H9 (cell line): ENCODE results near the gene TRIOBP. TPM values are rescaled to one million over a fixed set of nuclear protein-coding genes. Genes with fewer than 3 reads are reported as not detected.
A peak's percentile ranks its signal among the peaks of the same experiment; 100 is the strongest.

Experiments used
- DNase-seq: peaks from one replicate; pipeline ENCODE4 v3.0.0-alpha.2; 2017
- H2AFZ ChIP-seq: one replicate; pipeline ENCODE4 v1.6.1; 2013; ENCODE audit warnings: mild to moderate bottlenecking, low read length, control low read depth, moderate library complexity
- H2AK5ac ChIP-seq: 2 replicates; pipeline ENCODE4 v1.6.1; 2013; ENCODE audit warnings: low read length, control low read depth, mixed read lengths; ENCODE audit not compliant: insufficient read length
- H2BK120ac ChIP-seq: one replicate; pipeline ENCODE4 v1.6.1; 2013; ENCODE audit warnings: low read depth, mild to moderate bottlenecking, low read length, control low read depth, inconsistent platforms; ENCODE audit not compliant: poor library complexity, severe bottlenecking
- H2BK12ac ChIP-seq: 2 replicates; pipeline ENCODE4 v1.6.1; 2013; ENCODE audit warnings: low read length, control low read depth, mixed read lengths, low read depth; ENCODE audit not compliant: insufficient read length
- H2BK15ac ChIP-seq: 2 replicates; pipeline ENCODE4 v1.6.1; 2013; ENCODE audit warnings: low read depth, low read length, control low read depth
- H2BK20ac ChIP-seq: one replicate; pipeline ENCODE4 v1.6.1; 2013; ENCODE audit warnings: low read depth, mild to moderate bottlenecking, low read length, control low read depth, inconsistent platforms; ENCODE audit not compliant: poor library complexity, severe bottlenecking
- H2BK5ac ChIP-seq: 2 replicates; pipeline ENCODE4 v1.6.1; 2013; ENCODE audit warnings: low read length, control low read depth, mixed read lengths; ENCODE audit not compliant: insufficient read length
- H3K14ac ChIP-seq: 2 replicates; pipeline ENCODE4 v1.6.1; 2013; ENCODE audit warnings: low read length, control low read depth; ENCODE audit not compliant: insufficient read depth
- H3K18ac ChIP-seq: 2 replicates; pipeline ENCODE4 v1.6.1; 2013; ENCODE audit warnings: low read depth, mild to moderate bottlenecking, mixed read lengths, low read length, control low read depth; ENCODE audit not compliant: insufficient read length
- H3K23ac ChIP-seq: 2 replicates; pipeline ENCODE4 v1.6.1; 2013; ENCODE audit warnings: low read length, control low read depth, mixed read lengths, low read depth; ENCODE audit not compliant: insufficient read length
- H3K23me2 ChIP-seq: 2 replicates; pipeline ENCODE4 v1.6.1; 2013; ENCODE audit warnings: low read depth, mild to moderate bottlenecking, mixed read lengths, low read length, control low read depth; ENCODE audit not compliant: insufficient read length, poor library complexity, severe bottlenecking
- H3K27ac ChIP-seq: 2 replicates; pipeline ENCODE4 v1.5.1; 2013; ENCODE audit warnings: low read length, control low read depth, mixed read lengths, low read depth; ENCODE audit not compliant: insufficient read length
- H3K27me3 ChIP-seq: 2 replicates; pipeline ENCODE4 v1.6.1; 2013; ENCODE audit warnings: low read length, control low read depth, inconsistent platforms; ENCODE audit not compliant: insufficient read depth
- H3K4ac ChIP-seq: 2 replicates; pipeline ENCODE4 v1.6.1; 2013; ENCODE audit warnings: low read depth, mild to moderate bottlenecking, control low read depth, inconsistent platforms, low read length, moderate library complexity
- H3K4me1 ChIP-seq: 2 replicates; pipeline ENCODE4 v1.6.1; 2013; ENCODE audit warnings: low read length, control low read depth, inconsistent platforms; ENCODE audit not compliant: insufficient read depth
- H3K4me2 ChIP-seq: 2 replicates; pipeline ENCODE4 v1.6.1; 2013; ENCODE audit warnings: low read length, control low read depth, mixed read lengths; ENCODE audit not compliant: insufficient read length, insufficient read depth
- H3K56ac ChIP-seq: 2 replicates; pipeline ENCODE4 v1.6.1; 2013; ENCODE audit warnings: low read depth, mild to moderate bottlenecking, mixed read lengths, low read length, control low read depth; ENCODE audit not compliant: insufficient read length
- H3K79me1 ChIP-seq: 2 replicates; pipeline ENCODE4 v1.6.1; 2013; ENCODE audit warnings: low read depth, mild to moderate bottlenecking, moderate library complexity, low read length, control low read depth, inconsistent platforms; ENCODE audit not compliant: insufficient read depth, poor library complexity, severe bottlenecking
- H3K79me2 ChIP-seq: 2 replicates; pipeline ENCODE4 v1.6.1; 2013; ENCODE audit warnings: low read length, control low read depth, inconsistent platforms; ENCODE audit not compliant: insufficient read depth
- H3K9ac ChIP-seq: 2 replicates; pipeline ENCODE4 v1.6.1; 2013; ENCODE audit warnings: low read length, control low read depth, mixed read lengths; ENCODE audit not compliant: insufficient read length; ENCODE audit errors: extremely low read depth
- H3K9me3 ChIP-seq: one replicate; pipeline ENCODE4 v1.6.1; 2013; ENCODE audit warnings: low read depth, low read length, inconsistent platforms; ENCODE audit not compliant: control insufficient read depth
- H3T11ph ChIP-seq: one replicate; pipeline ENCODE4 v1.6.1; 2013; ENCODE audit warnings: mild to moderate bottlenecking, low read length, control low read depth, inconsistent platforms
- H4K20me1 ChIP-seq: one replicate; pipeline ENCODE4 v1.6.1; 2013; ENCODE audit not compliant: control insufficient read depth, insufficient read length, insufficient read depth
- H4K5ac ChIP-seq: 2 replicates; pipeline ENCODE4 v1.6.1; 2013; ENCODE audit warnings: low read depth, mild to moderate bottlenecking, mixed read lengths, low read length, control low read depth; ENCODE audit not compliant: insufficient read length
- H4K8ac ChIP-seq: replicated peaks from 2 replicates; pipeline ENCODE4 v1.6.1; 2013; ENCODE audit warnings: low read length, control low read depth, mixed read lengths, low read depth; ENCODE audit not compliant: insufficient read length
- H4K91ac ChIP-seq: 2 replicates; pipeline ENCODE4 v1.6.1; 2013; ENCODE audit warnings: low read depth, mild to moderate bottlenecking, moderate library complexity, mixed read lengths, low read length, control low read depth; ENCODE audit not compliant: insufficient read length
- H3K27ac Mint-ChIP-seq, 3 experiments: 2 replicates in 2 of 3; 3 replicates in 1 of 3; pipeline ENCODE4 v1.8.0; 2020 to 2021; ENCODE audit warnings: mixed read lengths in 3 of 3, mild to moderate bottlenecking in 1 of 3, moderate library complexity in 1 of 3
- H3K27me3 Mint-ChIP-seq: 2 replicates; pipeline ENCODE4 v1.8.0; 2021; ENCODE audit warnings: low read depth, mild to moderate bottlenecking, moderate library complexity, mixed read lengths
- H3K36me3 Mint-ChIP-seq, 3 experiments: 2 replicates in 2 of 3; 3 replicates in 1 of 3; pipeline ENCODE4 v1.8.0; 2020 to 2021; ENCODE audit warnings: low read depth in 3 of 3, mixed read lengths in 3 of 3; ENCODE audit not compliant: insufficient read depth in 1 of 3
- H3K4me1 Mint-ChIP-seq, 2 experiments: 2 replicates each; pipeline ENCODE4 v1.8.0; 2020; ENCODE audit warnings: mixed read lengths in 2 of 2
- H3K4me3 Mint-ChIP-seq, 2 experiments: 2 replicates in 1 of 2; 3 replicates in 1 of 2; pipeline ENCODE4 v1.8.0; 2020 to 2021; ENCODE audit warnings: mild to moderate bottlenecking in 2 of 2, mixed read lengths in 2 of 2, moderate library complexity in 1 of 2
- H3K9me3 Mint-ChIP-seq, 2 experiments: 2 replicates in 1 of 2; 3 replicates in 1 of 2; pipeline ENCODE4 v1.8.0; 2020; ENCODE audit warnings: mild to moderate bottlenecking in 2 of 2, mixed read lengths in 2 of 2, moderate library complexity in 1 of 2
- CTCF ChIP-seq: fragments of 200-600 bp; sonication (generic); conservative IDR thresholded peaks from 3 replicates; pipeline ENCODE4 v1.8.0; 2021; ENCODE audit warnings: antibody characterized with exemption, mild to moderate bottlenecking
- WGBS: extraction: QIAGEN DNeasy Blood & Tissue Kit; methylation state at CpG from one replicate; pipeline ENCODE4 v1.1.7; 2013; ENCODE audit warnings: missing lambda C conversion rate, low lambda C conversion rate, mixed read lengths; ENCODE audit not compliant: insufficient read length; ENCODE audit errors: extremely low coverage; 5-methylcytosine and 5-hydroxymethylcytosine counted together
- total RNA-seq: library from RNA; stranded (reverse); gene quantifications from 2 replicates; pipeline ENCODE4 v1.2.1, GENCODE V29; 2021

Gene TRIOBP
- total RNA-seq, 1 experiment from 2014 or later = 52.7 TPM

DNA sequence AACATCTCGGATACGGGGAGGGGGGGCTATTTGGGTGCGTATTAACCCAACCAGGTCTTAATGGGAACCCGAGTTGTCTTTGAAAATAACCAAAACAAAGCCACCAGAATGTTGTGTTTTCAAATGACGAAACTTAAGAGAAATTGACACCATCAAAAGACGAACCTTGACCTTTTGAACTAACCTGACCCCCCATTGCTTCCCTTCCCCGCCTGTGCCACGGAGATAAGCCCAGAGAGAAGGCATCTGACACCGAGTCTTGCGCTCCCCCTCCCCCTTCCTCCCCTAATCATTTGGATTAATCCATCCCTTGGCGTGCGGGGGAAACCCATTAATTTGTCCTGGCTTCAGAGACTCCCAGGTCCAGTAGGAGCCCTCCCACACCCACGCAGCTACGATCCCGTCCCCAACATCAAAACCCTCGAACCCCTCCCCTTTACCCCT, 106.4 kb downstream of the TRIOBP start:
- H2AK5ac ChIP-seq = no peak overlapping the region
- H2BK20ac ChIP-seq = no peak overlapping the region
- peaks cover 31 to 33% of the 10 kb centered on the region in 2 experiments for H3K4me1 Mint-ChIP-seq
- no peak overlapping the region for H3T11ph ChIP-seq
- peaks cover 52% of the 10 kb centered on the region for H3K23me2 ChIP-seq
- H2BK15ac ChIP-seq = no peak overlapping the region
- no peak overlapping the region for H4K5ac ChIP-seq
- H3K4me1 ChIP-seq = no peaks in the 10 kb centered on the region; the same call in 1 of the 2 replicates
- H2BK12ac ChIP-seq = no peak overlapping the region
- H4K8ac ChIP-seq = no peak overlapping the region
- H3K4ac ChIP-seq = no peak overlapping the region
- peak overlapping the region; percentile 67 for H3K18ac ChIP-seq
- no CpG with 5 or more reads among the region's 16 CpGs for WGBS
- no peak overlapping the region for H3K27ac ChIP-seq
- TF ChIP-seq CTCF = no peak
- no peak overlapping the region for H3K9ac ChIP-seq
- H3K9me3 ChIP-seq = no peaks in the 10 kb centered on the region
- H4K91ac ChIP-seq = peak overlapping the region; percentile 97
- no peak overlapping the region for H2BK120ac ChIP-seq
- H3K36me3 Mint-ChIP-seq = no peaks in the 10 kb centered on the region; a peak in 1 of 7 replicates
- H2BK5ac ChIP-seq = no peak overlapping the region
- peak overlapping the region; percentile 10 to 81 (median 46); a peak in 3 of 7 replicates for H3K27ac Mint-ChIP-seq
- peaks cover 67% of the 10 kb centered on the region for H3K27me3 Mint-ChIP-seq
- H3K4me3 Mint-ChIP-seq = peak overlapping the region; percentile 66 to 89
- peak overlapping the region; percentile 93; the same call in 1 of the 2 replicates for H3K14ac ChIP-seq
- H3K79me1 ChIP-seq = no peaks in the 10 kb centered on the region
- H3K4me2 ChIP-seq = peak overlapping the region; percentile 87
- no peaks in the 10 kb centered on the region for H4K20me1 ChIP-seq
- no peak overlapping the region for H3K23ac ChIP-seq
- no peaks in the 10 kb centered on the region for H3K79me2 ChIP-seq
- H3K9me3 Mint-ChIP-seq = peaks cover 0 to 4% of the 10 kb centered on the region in 2 experiments; a peak in 3 of 5 replicates
- no peak for DNase-seq
- H3K27me3 ChIP-seq = peaks cover 13% of the 10 kb centered on the region; the same call in 1 of the 2 replicates
- H2AFZ ChIP-seq = no peak overlapping the region
- no peak overlapping the region for H3K56ac ChIP-seq
